ENCODE measurements around the gene NLRP6. TPM values are rescaled to one million over a fixed set of nuclear protein-coding genes. Genes with fewer than 3 reads are reported as not detected.
A peak's percentile ranks its signal among the peaks of the same experiment; 100 is the strongest.

The NLRP6 gene
- total and polyA plus RNA-seq, 9 donors = 0.02 to 1.1 (median 0.20) TPM; not detected in 3

- intact Hi-C loops (cut with DNase I) = no loop called here
- peak overlapping the region; percentile 43 to 79 for H3K27ac ChIP-seq
- peaks cover 16% of the 10 kb centered on the region for H3K4me1 ChIP-seq (ENCODE audit: insufficient read depth)
- WGBS, 3 donors = 28 to 45% (median 41%) methylated on average over 25 of the region's 25 CpGs
- DNase-seq = peak in 4 of 5 donors; percentile 28 to 80 (median 60)
- no peaks in the 10 kb centered on the region for H3K9me3 ChIP-seq
- no peaks in the 10 kb centered on the region for H3K36me3 ChIP-seq
- H3K27me3 ChIP-seq = no peaks in the 10 kb centered on the region
- TF ChIP-seq POLR2A (IDR thresholded peaks at IDR 0.05) (peak; percentile 16), EP300 (IDR thresholded peaks at IDR 0.05) (no peak)
- H3K4me3 ChIP-seq = no peak overlapping the region
These were observed 56.2 kb downstream of the NLRP6 start for GRCh38 chr11:334264-334994.

Small RNA genes within 50 kb of the gene (small RNA-seq; reads per million reads assigned to genes)
- not detected for gene AC136475.6

Other genes with a start within 250 kb of the NLRP6 start
- not detected for gene SCGB1C1, start 85.3 kb upstream of the NLRP6 start, total RNA-seq
- not detected for gene SCGB1C1, start 85.3 kb upstream of the NLRP6 start, polyA plus RNA-seq
- 10 to 100 TPM; 24.6 to 76.6 (median 65.5) TPM for gene BET1L, start 71.0 kb upstream of the NLRP6 start, total RNA-seq
- gene BET1L, start 71.0 kb upstream of the NLRP6 start, polyA plus RNA-seq = 10 to 100 TPM; 38.9 to 51.6 TPM
- 100 to 1,000 TPM in 1 of 7 donors, 10 to 100 TPM in 6; 53.4 to 119 (median 87.4) TPM for gene RIC8A, start 70.7 kb upstream of the NLRP6 start, total RNA-seq
- 10 to 100 TPM; 33.6 to 56.4 TPM for gene RIC8A, start 70.7 kb upstream of the NLRP6 start, polyA plus RNA-seq
- 10 to 100 TPM; 11.1 to 24.4 (median 22.7) TPM for gene SIRT3, start 42.1 kb upstream of the NLRP6 start, total RNA-seq
- gene SIRT3, start 42.1 kb upstream of the NLRP6 start, polyA plus RNA-seq = 10 to 100 TPM; 17.4 to 21.5 TPM
- 10 to 100 TPM; 66.2 to 80.1 (median 75.8) TPM for gene PSMD13, start 41.4 kb upstream of the NLRP6 start, total RNA-seq
- 10 to 100 TPM; 74.9 to 88.9 TPM for gene PSMD13, start 41.4 kb upstream of the NLRP6 start, polyA plus RNA-seq
- 10 to 100 TPM in 4 of 7 donors, 1 to 10 TPM in 3; 3.3 to 21.3 (median 10.6) TPM for gene PGGHG, start 10.7 kb downstream of the NLRP6 start, total RNA-seq
- 1 to 10 TPM in 1 of 2 donors, under 1 TPM in 1; 0.25 to 6.1 TPM for gene PGGHG, start 10.7 kb downstream of the NLRP6 start, polyA plus RNA-seq
- gene IFITM5, start 21.1 kb downstream of the NLRP6 start, total RNA-seq = not detected
- not detected for gene IFITM5, start 21.1 kb downstream of the NLRP6 start, polyA plus RNA-seq
- 1,000 to 10,000 TPM in 1 of 7 donors, 100 to 1,000 TPM in 6; 207 to 1,149 (median 546) TPM for gene IFITM2, start 29.4 kb downstream of the NLRP6 start, total RNA-seq
- gene IFITM2, start 29.4 kb downstream of the NLRP6 start, polyA plus RNA-seq = 100 to 1,000 TPM; 306 to 616 TPM
- 100 to 1,000 TPM; 317 to 760 (median 496) TPM for gene IFITM1, start 35.6 kb downstream of the NLRP6 start, total RNA-seq
- gene IFITM1, start 35.6 kb downstream of the NLRP6 start, polyA plus RNA-seq = 100 to 1,000 TPM; 211 to 748 TPM
- gene IFITM3, start 42.5 kb downstream of the NLRP6 start, total RNA-seq = 1,000 to 10,000 TPM in 2 of 7 donors, 100 to 1,000 TPM in 5; 150 to 1,394 (median 665) TPM
- gene IFITM3, start 42.5 kb downstream of the NLRP6 start, polyA plus RNA-seq = 1,000 to 10,000 TPM in 1 of 2 donors, 100 to 1,000 TPM in 1; 506 to 1,096 TPM
- gene B4GALNT4, start 91.1 kb downstream of the NLRP6 start, total RNA-seq = 10 to 100 TPM; 14.7 to 90.3 (median 52.5) TPM
- gene B4GALNT4, start 91.1 kb downstream of the NLRP6 start, polyA plus RNA-seq = 10 to 100 TPM in 1 of 2 donors, 1 to 10 TPM in 1; 1.3 to 58.1 TPM
- 10 to 100 TPM in 1 of 7 donors, 1 to 10 TPM in 4, under 1 TPM in 2; 0.30 to 56.8 (median 3.4) TPM for gene PKP3, start 115.8 kb downstream of the NLRP6 start, total RNA-seq
- gene PKP3, start 115.8 kb downstream of the NLRP6 start, polyA plus RNA-seq = under 1 TPM in 1 of 2 donors, not detected in 1; 0.21 TPM
- 10 to 100 TPM; 15.0 to 52.6 (median 27.5) TPM for gene SIGIRR, start 136.6 kb downstream of the NLRP6 start, total RNA-seq
- gene SIGIRR, start 136.6 kb downstream of the NLRP6 start, polyA plus RNA-seq = 10 to 100 TPM in 1 of 2 donors, 1 to 10 TPM in 1; 1.5 to 39.5 TPM
- gene ANO9, start 163.6 kb downstream of the NLRP6 start, total RNA-seq = 10 to 100 TPM in 1 of 7 donors, 1 to 10 TPM in 2, under 1 TPM in 4; 0.15 to 11.4 (median 0.82) TPM
- gene ANO9, start 163.6 kb downstream of the NLRP6 start, polyA plus RNA-seq = under 1 TPM; 0.12 to 0.31 TPM
- gene PTDSS2, start 171.9 kb downstream of the NLRP6 start, total RNA-seq = 10 to 100 TPM; 34.4 to 56.5 (median 42.7) TPM
- gene PTDSS2, start 171.9 kb downstream of the NLRP6 start, polyA plus RNA-seq = 10 to 100 TPM; 17.1 to 38.6 TPM
- gene RNH1, start 228.8 kb downstream of the NLRP6 start, total RNA-seq = 100 to 1,000 TPM; 105 to 233 (median 169) TPM
- 100 to 1,000 TPM in 1 of 2 donors, 10 to 100 TPM in 1; 17.4 to 147 TPM for gene RNH1, start 228.8 kb downstream of the NLRP6 start, polyA plus RNA-seq